GM18868 (cell line): Measurements from ENCODE around the gene APH1B.

Source experiments
- ATAC-seq: cut with Tn5 transposase; IDR thresholded peaks from one replicate; pipeline ENCODE4 v1.9.1; 2021; ENCODE audit warnings: mild to moderate bottlenecking, moderate library complexity; ENCODE audit not compliant: unreplicated experiment

APH1B gene

DNA sequence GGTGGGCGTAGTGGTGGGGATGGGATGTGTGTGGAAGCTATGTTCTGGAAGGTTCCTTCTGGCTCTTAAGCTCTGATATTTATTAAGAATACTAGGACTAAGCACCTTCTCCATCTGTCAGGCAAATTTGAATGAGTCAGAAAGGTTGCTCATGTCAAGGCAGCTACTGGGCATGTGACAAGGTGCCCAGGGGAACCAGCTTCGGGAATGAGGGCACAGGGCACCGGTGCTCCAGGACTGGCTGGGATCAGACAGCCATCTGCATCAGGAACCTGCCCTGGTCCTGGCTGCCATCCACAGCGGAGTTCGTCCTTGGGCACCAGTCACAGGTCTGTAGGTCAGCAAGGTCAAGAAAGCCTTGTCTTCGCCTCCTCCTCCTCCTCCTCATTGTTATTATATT, 71.8 kb downstream of the APH1B start:
- no peak for ATAC-seq

DNA sequence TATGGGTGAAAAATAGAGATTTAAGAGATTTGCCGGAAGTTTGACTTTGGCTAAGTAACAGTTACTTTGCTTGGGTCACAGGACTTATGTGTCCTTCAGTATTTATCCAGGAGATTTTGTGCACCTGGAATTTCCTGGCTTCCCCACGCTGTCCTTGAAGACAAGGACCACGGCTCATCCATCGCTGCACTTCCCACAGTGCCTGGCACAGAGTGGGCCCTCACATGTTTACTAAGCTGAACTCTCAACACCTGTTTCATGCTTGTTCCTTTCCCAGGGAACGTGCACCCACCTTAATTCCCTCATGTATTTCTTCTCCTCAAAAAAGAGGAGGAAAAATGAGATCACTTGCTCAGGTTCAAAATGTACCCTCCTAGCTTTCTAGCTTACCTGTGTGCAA, 72.2 kb downstream of the APH1B start:
- ATAC-seq, result no peak

DNA sequence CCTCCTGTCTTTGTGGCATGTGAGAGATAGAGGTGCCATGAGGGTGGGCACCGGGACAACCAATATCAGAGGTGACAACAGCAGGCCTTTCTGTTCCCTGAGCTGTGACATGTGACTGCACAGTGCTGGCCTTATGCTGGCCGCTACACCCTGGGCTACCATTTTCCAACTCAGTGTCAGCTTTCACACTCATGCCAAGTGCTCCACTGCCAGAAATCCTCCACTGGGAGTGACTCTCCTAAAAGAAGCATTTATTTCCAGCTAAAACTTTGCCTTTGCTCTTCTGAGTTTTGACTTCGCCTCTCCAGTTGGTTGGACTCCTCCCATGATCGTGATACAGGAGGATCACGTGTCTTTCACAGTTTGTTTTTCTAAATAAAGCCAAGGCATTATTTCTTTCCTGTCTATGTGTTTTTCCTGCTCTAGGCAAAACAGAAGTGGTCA, 72.8 kb downstream of the APH1B start:
- ATAC-seq, result no peak

DNA sequence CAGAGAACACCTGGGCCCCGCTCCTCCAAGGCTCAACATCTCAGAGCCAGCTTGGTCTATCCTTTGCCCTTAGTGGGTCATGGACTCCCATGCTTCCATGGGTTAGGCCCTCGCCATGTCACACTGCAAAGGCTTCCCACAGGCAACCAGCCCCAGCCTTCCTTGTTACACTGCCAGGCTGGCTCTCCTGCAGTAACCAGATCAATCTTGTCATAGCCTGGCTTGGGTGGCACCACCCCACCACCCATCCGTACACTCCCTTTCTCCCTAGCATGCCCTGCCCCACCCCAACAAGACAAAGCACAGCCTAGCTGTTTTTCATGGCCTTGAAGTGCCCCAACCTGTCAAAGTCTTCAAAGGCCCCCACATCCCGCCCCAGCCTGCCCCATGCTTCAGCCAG, 73.8 kb downstream of the APH1B start:
- ATAC-seq, result no peak

DNA sequence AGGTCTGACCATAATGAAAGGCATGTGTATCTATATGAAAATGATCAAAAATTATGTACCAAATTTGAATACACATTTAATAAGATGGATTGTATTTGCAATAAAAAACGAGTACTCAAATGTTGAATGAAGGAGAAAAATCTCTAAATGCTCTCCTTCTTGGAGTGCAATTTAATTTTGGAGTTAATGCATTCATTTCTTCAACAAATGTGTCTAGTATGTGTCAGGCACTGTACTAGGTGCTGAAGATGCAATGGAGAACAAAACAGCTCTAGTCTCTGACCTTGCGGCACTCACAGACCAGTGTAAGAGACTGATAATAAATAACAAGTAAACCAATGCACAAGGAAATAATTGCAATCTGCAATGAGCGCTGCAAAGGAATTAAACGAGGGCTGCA, 75.4 kb downstream of the APH1B start:
- ATAC-seq, result no peak

DNA sequence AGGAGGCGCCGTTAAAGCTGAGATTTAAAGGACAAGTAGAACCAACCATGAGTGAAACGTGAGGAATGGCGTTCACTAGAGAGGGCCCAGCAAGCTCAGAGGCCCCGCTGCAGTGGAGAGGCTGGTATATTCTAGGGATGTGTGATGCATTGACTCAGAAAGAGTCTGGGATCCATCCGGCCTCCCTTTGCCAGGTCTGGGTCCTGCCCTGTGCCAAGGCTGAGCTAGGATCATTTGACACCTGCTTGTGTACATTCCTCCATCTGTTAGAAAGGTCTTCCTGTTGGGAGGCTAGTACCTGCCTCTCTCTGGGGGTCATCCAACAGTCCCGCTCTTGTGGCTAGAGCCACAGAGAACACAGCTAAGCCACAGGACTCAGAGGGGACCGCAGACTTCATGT, 75.9 kb downstream of the APH1B start:
- no peak for ATAC-seq

DNA sequence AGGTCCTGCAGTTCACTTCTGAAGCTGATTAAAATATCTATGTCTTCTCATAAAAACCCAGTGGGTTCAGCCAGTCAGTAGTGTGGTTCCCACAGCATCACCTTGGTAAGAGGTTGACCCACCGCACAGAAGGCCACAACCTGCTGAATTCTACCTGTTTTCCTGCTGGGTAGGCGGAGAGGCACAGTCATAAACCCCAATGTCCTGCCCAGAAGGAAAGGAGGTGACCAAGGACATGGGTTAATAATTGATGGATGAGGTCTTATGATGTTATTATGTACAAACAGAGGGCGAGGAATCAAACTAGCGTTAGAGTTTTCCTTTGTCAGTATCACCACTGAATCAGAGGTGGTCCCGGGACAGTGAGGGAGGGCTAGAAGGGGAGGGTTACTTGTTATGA, 76.5 kb downstream of the APH1B start:
- ATAC-seq, result no peak

DNA sequence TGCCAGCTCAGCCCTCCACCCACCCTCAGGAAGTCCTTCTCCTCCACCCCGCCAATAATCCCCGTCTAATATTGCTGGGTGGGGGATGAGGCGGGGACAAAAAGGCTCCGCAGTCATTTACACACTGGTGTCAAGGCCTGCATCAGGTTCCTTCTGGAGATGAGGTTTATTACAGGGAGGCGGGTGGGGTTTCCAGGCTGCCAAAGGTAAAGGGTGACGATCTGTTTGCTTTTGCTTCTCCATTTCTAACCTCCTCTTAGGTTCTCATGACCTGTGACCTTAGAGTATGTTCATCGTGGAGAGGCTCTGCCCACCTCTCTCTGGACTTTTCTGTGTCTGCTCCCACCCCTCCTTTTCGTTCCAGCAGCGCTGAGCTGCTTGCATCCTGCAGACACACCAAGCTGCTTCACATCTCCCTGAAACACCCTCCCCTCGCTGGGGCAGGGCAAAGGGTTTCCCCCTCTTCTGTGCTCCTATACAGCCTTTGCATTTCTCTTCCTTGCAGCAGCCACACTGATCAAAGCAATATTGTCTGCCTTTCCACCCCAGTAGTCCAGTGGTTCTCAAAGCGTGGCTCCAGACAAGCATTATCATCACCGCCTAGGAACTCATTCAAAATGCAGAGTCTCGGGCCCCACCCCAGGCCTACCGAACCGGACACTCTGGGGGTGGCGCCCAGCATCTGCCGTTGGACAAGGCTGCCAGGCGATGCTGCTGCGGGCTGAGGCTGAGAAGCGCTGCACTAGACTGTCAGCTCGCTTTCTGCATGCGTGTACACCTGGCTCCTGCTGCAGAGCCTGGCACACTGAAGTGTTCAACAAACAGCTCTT, 77.6 kb downstream of the APH1B start:
- ATAC-seq, result no peak

DNA sequence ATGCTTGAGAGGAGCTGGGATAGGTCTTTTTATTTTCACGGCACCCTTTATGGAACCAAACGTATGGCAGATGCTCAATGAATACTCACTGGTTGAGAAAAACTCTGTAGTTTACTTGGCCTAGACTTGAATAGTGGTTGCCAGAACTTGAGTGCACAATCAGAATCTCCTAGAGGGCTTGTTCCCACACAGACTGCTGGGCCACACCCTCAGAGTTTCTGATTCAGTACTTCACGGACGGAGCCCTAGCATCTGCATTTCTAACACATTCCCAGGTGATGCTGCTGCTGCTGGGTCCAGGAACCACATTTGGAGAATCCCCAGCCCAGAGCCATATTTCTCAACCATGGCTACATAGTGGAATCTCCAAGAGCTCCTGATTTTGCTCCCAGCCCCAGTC, 79.7 kb downstream of the APH1B start:
- no peak for ATAC-seq

DNA sequence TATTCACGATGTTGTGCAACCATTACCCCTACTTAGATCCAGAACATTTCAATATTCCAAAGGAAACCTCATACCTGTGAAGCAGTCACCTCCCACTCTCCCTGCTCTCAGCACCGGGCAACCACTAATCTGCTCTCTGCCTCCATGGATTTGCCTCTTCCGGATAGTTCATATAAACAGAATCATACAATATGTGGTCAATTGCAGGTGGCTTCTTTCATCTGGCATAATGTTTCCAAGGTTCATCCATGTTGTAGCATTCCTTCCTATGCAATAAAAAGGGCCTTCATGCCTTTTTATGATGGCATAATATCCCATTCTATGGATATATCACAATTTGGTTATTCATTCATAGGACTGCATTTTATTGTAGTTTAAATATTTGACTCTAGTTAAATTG, 80.3 kb downstream of the APH1B start:
- ATAC-seq, result no peak

DNA sequence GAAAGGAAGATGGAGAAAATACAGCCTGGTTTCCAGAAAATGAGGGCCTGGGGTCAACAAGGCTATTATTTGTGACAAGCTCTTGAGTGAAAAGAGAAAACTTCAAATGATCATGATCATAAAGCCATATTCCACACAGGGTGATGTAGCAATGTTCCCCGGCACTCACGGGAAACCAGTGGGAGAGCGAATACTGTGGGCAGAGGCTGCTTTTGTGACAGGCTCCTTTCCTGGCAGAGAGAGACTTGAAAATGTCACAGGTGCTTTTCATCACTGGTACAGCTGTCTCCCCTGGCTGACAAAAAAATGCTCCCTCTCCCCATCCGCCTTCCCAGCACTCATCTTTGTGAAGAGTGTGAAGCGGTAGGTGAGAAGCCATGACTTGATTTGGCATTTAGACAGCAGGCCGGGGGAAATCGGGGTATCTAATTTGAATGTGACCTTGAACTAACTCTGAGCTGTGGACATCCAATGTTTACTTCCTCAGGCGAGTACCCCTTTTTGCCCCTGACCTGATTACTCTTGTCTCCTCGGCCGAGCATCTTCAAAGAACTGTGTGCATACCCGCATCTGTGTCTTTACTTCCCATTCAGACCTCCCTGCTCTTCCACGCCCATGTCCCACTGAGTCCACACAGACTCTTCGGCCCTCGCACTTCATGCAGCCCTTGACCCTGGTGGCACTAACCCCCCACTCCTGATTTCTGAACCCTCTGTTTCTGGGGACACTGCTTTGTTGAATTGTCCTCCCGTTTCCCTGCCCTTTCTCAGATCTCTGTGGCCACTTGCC, 81.0 kb downstream of the APH1B start:
- ATAC-seq, result no peak
